ENCODE measurements around the gene WASF2.
"Not testable (repeated sequence)": the region's sequence is repeated elsewhere in the genome, so short reads cannot be mapped to it uniquely, and the experiment has no call there.

Gene WASF2

GRCh38 chr1:27464926-27465647 lies 24.9 kb downstream of the WASF2 start:
- TF ChIP-seq ZNF274 (IDR thresholded peaks at IDR 0.05; ENCODE audit: low read depth, low read length), result no peak
- H3K4me3 ChIP-seq (ENCODE audit: low read length), result no peak overlapping the region; the same call in 1 of the 2 replicates

DNA sequence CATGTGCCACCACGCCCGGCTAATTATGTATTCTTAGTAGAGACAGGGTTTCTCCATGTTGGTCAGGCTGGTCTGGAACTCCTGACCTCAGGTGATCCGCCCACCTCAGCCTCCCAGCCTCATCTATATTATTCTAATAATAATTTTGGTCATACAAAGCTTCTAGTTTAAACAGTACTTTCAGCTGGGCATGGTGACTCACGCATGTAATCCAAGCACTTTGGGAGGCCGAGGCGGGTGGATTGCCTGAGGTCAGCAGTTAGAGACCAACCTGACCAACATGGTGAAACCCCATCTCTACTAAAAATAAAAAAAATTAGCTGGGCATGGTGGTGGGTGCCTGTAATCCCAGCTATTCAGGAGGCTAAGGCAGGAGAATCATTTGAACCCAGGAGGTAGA lies 26.1 kb downstream of the WASF2 start:
- H3K4me3 ChIP-seq (ENCODE audit: low read length), result not testable (repeated sequence)

DNA sequence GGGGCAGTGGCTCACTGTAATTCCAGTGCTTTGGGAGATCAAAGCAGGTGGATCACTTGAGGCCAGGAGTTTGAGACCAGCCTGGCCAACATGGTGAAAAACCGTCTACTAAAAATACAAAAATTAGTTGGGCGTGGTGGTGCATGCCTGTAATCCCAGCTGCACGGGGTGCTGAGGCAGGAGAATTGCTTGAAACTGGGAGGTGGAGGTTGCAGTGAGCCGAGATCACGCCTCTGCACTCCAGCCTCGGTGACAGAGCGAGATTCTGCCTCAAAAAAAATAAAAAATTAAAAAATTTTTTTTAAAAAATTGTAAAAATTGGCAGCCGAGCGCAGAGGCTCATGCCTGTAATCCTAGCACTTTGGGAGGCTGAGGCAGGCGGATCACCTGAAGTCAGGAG lies 31.4 kb downstream of the WASF2 start:
- not testable (repeated sequence) for H3K4me3 ChIP-seq (ENCODE audit: low read length)

DNA sequence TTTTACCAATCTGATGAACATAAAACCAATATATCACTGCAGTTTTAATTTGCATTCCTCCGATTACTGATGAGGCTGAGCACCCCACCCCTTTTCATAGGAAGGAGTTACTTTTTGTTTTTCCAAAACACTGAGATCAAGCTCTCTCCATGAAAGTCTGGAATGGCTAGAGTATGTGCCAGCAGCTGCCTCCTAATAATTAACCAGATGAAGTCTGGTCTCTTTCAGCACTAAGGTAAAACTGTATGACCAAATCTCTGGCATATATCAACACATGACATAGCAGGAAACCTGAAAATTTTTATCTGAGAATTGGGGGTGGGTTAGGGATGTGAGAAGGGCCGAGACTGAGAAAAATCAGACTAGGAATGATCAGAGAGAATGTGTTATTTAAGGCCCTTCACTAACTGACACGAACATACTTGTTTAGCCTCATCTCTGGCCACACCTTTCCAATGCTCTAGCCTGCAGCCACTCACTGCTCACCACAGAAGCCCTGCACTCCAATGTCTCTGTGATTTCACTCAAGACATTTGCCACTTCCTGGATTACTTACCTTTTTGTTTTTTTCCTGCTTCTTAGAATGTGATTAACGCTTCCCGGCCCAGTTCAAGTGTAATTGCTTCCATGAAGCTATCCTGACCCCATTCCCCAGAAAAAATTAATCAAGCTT lies 34.7 kb downstream of the WASF2 start:
- TF ChIP-seq ZNF274 (IDR thresholded peaks at IDR 0.05; ENCODE audit: low read depth, low read length), result no peak
- H3K4me3 ChIP-seq (ENCODE audit: low read length), result no peak overlapping the region

DNA sequence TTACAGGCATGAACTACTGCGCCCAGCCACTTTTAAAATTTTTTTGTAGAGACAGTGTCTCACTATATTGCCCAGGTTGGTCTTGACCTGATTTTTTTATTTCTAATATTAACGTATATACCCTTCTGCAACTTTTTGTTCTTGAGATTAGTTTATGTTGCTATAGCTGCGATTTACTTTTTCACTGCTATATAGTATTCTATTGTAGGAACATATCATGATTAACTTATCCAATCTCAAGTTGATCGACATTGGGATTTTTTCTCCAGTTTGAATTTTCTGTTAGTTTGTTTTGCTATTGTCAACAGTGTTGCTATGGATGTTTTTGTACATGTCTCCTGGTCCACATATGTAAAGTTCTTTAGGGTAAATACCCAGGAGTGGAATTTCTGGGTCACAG lies 35.4 kb downstream of the WASF2 start:
- no peak overlapping the region for H3K4me3 ChIP-seq (ENCODE audit: low read length)
- no peak for TF ChIP-seq ZNF274 (IDR thresholded peaks at IDR 0.05; ENCODE audit: low read depth, low read length)

DNA sequence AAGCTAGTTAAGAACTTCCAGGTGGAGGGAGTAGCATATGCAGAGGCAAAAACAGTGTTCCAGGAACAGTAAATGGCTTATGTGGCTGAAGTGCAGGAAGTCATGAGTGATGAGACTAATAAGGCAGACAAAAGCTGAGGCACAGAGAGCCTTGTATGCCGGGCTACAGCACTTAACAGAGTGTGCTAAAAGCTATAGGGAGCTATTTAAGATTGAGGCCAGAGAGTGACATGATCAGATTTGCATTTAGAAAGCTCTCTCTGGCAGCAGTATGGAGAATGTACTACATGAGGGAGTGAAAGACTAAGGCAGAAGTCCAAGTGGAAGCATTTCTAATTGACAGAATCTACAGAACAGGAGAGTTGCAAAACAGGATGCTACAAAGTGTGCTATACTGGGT lies 38.6 kb downstream of the WASF2 start:
- H3K4me3 ChIP-seq (ENCODE audit: low read length), result no peak overlapping the region
- TF ChIP-seq ZNF274 (IDR thresholded peaks at IDR 0.05; ENCODE audit: low read depth, low read length), result no peak

DNA sequence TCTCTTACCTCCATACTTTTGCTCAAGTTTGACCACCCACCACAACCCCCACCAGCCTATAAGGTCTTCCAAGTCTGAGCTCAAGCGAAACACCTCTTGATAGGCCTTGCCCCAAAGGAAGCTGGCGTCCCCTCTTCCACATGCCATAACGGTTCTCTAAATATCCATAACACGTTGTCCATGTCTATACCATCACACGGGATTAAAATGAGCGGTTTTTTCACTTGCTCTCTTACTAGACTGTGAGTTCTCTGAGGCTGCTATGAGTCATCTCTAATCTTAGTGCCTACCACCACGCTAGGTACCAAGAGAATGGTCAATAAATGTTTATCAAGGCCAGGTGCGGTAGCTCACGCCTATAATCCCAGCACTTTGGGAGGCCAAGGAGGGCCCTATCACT lies 41.0 kb downstream of the WASF2 start:
- no peak for TF ChIP-seq ZNF274 (IDR thresholded peaks at IDR 0.05; ENCODE audit: low read depth, low read length)
- no peak overlapping the region for H3K4me3 ChIP-seq (ENCODE audit: low read length)

DNA sequence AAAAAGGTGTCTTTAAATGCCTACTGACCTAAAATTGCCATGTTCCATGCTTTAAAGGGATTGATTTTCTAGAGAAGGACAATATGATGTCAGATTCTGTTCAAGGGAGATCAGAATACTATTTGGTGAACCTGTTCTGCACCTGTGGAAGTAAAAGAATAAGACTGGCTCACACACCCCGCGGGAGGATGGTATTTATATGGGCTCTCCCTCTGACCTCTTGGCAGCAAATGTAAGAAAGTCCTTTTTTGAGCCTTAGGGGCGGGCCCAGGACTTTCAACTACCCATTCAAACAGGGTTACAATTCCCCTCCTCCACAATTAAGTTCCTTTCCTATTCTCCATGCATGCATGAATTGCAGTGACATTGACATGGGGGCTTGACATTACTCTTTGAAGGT lies 42.1 kb downstream of the WASF2 start:
- TF ChIP-seq ZNF274 (IDR thresholded peaks at IDR 0.05; ENCODE audit: low read depth, low read length), result no peak
- no peak overlapping the region for H3K4me3 ChIP-seq (ENCODE audit: low read length)

- H3K4me3 ChIP-seq (ENCODE audit: low read length), result no peak overlapping the region
- no peak for TF ChIP-seq ZNF274 (IDR thresholded peaks at IDR 0.05; ENCODE audit: low read depth, low read length)
Observed at GRCh38 chr1:27447399-27447798, 42.6 kb downstream of the WASF2 start.

GRCh38 chr1:27446496-27447020 lies 43.4 kb downstream of the WASF2 start:
- TF ChIP-seq ZNF274 (IDR thresholded peaks at IDR 0.05; ENCODE audit: low read depth, low read length), result no peak
- H3K4me3 ChIP-seq (ENCODE audit: low read length), result no peak overlapping the region

- no peak for TF ChIP-seq ZNF274 (IDR thresholded peaks at IDR 0.05; ENCODE audit: low read depth, low read length)
- H3K4me3 ChIP-seq (ENCODE audit: low read length), result no peak overlapping the region
Observed at GRCh38 chr1:27445177-27445936, 44.6 kb downstream of the WASF2 start.

DNA sequence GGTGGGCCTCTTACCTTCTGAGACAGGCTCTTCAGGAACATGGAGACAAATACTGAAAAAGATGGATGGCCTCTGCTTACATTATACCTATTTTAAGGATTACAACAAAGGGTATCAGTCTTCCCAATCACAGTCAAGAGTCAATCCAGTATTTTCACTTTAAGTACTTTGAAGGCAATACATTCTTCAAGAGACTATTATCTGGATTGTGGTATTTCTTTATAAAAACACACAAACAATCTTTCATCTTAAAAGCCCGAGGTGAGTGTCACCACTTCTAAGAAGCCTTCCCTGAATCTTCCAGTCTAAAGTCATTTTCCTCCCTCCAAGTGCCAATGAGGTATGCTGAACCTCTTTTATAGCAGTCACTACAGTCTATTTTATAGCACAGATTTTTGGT lies 45.3 kb downstream of the WASF2 start:
- no peak for TF ChIP-seq ZNF274 (IDR thresholded peaks at IDR 0.05; ENCODE audit: low read depth, low read length)
- no peak overlapping the region for H3K4me3 ChIP-seq (ENCODE audit: low read length)

- no peak overlapping the region for H3K4me3 ChIP-seq (ENCODE audit: low read length)
- no peak for TF ChIP-seq ZNF274 (IDR thresholded peaks at IDR 0.05; ENCODE audit: low read depth, low read length)
Observed at GRCh38 chr1:27439150-27439549, 50.8 kb downstream of the WASF2 start.

DNA sequence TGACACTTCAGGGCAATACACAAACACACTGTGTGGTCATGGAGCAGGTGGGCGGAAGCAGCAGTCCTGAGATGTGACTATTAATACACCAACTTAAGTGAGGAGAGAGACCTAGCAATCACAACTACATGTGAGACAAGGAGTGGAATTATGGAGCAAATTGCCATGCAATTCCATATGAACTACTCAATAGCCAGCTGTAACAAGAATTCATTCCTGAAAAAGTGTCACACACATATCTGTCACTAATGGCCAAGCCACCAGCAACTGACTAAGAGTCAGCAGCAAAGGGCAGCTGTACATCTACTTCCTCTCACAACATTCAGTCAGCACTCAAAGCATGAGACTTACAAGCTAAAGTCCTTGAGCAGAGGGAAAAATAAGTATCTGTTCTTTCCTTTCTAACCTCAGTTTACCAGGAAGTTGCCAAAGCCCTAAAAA lies 51.3 kb downstream of the WASF2 start:
- no peak overlapping the region; the same call in 1 of the 2 replicates for H3K4me3 ChIP-seq (ENCODE audit: low read length)

More for the DNA sequence above, 51.3 kb downstream of the WASF2 start:
- TF ChIP-seq ZNF274 (IDR thresholded peaks at IDR 0.05; ENCODE audit: low read depth, low read length), result no peak
